NT2/D1 (cell line): ENCODE measurements around the gene AK2.

ENCODE experiments used
- SUZ12 ChIP-seq: IDR thresholded peaks from 2 replicates; pipeline ENCODE4 v1.6.1; 2011; ENCODE audit not compliant: insufficient read length, insufficient read depth; ENCODE audit errors: extremely low read depth
- YY1 ChIP-seq: IDR thresholded peaks from 2 replicates; pipeline ENCODE4 v1.6.1; 2011; ENCODE audit not compliant: insufficient read length, insufficient read depth
- ZNF274 ChIP-seq: IDR thresholded peaks from 2 replicates; pipeline ENCODE4 v1.6.1; 2011; ENCODE audit warnings: mild to moderate bottlenecking, low read depth, low read length

- TF ChIP-seq YY1 (no peak), ZNF274 (no peak), SUZ12 (no peak)
Observed at GRCh38 chr1:32990887-32991286, 45.8 kb downstream of the AK2 start.
